NCI-H2171 (cell line): Measurements from ENCODE around the gene HOXB9.

ENCODE experiments used
- DNase-seq: peaks from one replicate; lab custom pipeline; 2025; lab: John Stamatoyannopoulos, UW

The HOXB9 gene

DNA sequence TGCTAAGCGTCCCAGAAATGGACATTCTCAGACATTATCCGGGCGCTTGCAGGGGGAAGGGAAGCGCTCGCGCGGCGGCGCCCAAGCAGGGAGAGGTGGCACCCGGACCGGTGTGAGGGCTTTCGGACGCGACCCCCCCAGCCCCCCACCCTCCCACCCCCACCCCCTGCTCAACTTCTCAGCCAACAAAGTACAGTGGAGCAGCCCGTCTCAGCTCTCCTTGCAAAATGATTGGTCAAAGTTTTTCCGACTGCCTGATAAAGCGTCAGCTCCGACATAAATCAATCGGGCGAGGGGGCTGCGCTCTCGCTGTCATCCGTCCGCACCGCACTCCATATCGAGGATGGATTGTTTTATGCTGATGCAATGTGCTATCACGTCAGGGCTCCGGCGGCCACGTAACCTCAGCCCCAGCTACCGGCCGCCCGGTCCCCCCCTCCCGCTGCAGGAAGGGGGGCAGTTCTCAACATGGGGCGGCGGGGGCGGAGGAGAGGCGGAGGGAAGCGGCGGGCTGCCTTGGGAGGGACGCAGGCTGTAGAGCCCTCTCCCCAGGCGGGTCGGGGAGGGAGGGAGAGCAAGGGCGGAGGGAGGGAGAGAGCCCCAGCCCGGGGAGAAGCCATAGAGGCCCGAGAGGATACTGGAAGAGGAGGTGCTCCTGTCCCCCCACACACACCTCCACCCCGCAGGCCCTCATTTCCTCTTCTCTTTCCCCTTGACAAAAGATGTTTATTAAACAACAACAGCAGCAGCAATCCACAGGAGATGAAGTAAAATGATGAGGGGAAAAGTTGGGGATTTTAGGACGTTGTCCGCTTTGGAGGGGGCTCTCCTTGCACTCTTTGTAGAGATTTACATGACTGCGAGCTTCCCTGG is at the start of gene HOXB9:
Gene HOXB9, minus strand, starts transcription at position 114 of the 873 bp plus-strand sequence. Its CDS starts 89 bp downstream, at position 25.
- DNase-seq: no peak

DNA sequence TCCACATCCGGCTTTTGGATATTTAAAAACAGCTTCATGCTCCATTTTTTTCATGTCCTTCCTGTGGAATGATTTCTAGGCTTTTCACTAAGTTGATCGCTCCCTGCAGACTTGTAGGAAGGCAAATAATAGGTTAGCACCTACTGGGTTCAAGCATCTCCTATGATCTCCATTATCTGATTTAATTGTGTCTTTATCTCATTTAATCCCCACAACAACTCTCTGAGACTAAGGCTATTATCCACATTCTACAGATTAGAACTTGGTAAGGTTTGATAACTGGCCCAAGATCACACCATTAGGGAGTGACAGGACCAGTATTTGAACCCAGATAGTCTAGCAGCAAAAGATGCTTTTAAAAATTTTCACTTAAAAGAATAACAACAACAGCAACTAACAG is 46.2 kb upstream of the HOXB9 start:
- no peak for DNase-seq

DNA sequence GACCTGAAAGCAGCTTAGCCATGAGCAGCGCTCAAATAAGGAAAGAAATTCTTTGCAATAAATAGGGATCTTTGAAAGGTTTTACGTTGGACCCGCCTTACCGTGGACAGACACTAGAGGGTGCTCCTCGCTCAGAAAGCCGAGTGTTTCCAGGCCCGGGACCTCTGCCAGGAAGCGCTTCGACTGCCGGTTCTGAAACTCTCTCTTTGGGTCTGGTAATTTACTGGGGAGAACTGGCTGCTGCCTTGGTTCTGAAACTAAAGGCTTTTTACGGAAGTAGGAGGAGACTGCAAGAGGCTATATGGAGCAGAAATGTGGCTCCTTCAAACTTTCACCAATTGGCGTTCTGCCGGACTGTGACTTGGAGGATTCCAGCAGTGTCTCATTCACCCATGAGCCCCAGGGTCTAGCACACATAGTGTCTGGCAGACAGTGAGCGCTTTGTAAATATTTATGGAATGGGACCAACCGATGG is 45.6 kb upstream of the HOXB9 start:
- DNase-seq: no peak

DNA sequence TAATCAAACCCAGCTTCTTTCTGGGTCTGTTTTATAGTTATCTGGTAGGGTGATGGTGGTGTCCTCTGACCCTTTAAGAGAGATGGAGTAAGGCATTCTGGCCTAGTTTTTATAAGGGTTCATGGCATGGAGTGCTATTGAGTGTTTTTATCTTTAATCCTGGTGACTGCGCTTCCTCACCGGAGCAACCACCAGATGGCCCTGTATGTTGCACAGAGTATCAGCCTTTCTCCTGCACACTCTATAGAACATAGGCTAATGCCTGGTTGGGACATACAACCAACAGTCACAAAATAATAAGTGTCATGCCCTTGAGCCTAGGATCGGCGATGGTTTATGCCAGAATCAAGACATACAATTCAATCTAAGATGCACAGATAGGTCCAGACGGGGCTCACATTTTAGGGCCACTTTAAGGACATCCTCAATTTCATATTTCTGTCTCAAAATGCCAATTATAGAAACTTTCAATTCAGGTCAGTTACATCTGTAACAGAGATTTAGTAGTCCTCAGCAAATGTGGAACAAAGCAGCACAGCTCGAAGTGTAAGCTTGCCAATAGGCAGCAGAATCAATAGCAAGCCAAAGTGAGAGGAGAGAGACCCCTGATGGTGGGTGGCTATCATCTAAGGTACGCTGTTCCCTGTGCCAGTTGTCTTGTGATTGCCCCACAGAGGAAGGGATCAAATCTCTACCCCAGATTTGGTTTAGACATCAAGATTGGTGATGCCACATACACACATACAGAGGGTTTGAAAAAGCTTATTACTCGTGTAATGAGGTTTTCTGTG is 37.2 kb upstream of the HOXB9 start:
- DNase-seq: no peak

DNA sequence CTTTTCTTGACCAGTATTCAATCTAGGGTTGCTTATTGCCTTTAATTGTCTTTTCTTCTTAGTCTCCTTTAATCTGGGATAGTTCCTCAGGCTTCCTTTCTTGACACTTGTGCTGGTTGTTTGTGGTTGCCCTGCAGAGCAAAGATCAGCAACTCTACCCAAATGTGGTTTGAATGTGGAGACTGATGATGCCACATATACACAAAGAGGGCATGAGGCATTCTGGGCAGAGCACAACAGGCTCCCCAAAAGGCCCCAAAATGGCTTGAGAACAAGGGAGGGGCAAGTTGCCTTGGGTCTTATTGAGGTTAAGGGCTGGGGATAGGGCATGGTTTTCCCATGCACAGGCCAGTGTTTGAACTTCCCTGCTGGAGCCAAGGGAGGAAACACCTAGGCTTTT is 29.8 kb upstream of the HOXB9 start:
- DNase-seq: no peak

DNA sequence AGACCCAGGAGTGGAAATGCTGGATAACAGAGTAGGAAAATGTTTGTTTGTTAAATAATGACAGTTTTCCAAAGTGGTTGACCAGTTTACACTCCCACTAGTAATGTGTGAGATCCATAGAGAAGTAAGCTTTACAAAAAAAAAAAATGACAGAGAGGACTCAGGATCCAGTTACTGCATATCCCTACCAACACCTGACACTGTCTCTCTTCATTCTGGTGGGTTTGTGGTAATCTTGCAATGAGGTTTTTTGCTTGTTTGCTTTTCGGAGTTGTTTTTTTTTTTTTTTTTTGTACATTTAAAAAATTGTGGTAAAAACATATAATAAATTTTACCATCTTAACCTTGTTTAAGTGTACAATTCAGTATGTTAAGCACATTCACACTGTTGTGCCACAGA is 23.6 kb upstream of the HOXB9 start:
- DNase-seq: no peak

DNA sequence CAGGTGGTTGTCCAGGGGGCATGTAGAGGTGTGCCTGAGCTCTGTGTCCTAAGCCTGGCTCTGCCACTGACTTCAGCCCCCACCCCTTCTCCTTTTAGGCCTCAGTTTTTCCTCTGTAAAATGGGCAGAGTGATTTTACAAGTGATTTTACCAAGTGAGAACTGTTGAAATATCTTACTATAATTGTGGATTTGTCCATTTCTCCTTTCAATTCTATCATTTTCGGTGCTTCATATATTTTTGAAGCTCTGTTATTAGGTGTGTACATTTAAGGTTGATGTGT is 21.7 kb upstream of the HOXB9 start:
- DNase-seq: no peak

DNA sequence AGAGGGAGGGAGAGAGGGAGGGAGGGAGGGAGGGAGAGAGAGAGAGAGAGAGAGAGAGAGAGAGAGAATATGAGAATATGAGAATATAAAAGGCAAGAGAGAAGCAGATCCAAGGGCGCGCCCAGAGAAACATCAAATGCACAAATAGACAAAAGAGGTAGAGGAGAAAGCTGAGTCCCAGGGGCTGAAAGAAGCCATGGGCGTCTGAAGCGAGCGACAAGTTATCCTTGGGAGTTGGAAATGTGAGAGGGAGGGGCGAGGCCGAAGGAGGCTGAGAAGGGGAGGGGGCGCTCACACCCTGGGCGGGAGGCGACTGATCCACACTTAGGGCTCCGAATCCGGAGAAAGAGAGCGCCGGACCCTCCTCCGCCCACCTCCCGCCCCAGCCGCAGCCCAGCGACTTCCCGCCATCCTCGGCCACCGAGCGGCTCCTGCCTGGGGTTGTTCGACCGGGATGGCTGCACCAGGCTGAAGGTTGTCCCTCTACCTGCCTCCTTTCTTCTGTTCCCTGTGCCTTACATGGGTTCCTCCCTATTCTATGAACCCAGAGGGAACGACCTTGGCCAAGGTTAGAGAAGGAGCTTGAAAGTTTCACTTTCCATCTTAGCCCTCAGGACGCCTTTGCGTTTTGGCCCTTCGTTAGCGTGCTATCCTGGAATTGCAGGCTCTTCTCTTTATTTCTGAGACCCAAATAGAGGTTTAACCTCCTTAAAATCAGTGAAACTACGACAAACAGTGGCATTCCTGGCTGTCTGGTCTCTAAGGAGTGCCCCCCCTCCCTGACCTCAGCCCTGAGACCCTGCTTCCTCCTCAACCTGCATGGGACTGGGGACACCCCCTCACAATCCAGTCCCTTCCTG is 21.2 kb upstream of the HOXB9 start:
- no peak for DNase-seq

DNA sequence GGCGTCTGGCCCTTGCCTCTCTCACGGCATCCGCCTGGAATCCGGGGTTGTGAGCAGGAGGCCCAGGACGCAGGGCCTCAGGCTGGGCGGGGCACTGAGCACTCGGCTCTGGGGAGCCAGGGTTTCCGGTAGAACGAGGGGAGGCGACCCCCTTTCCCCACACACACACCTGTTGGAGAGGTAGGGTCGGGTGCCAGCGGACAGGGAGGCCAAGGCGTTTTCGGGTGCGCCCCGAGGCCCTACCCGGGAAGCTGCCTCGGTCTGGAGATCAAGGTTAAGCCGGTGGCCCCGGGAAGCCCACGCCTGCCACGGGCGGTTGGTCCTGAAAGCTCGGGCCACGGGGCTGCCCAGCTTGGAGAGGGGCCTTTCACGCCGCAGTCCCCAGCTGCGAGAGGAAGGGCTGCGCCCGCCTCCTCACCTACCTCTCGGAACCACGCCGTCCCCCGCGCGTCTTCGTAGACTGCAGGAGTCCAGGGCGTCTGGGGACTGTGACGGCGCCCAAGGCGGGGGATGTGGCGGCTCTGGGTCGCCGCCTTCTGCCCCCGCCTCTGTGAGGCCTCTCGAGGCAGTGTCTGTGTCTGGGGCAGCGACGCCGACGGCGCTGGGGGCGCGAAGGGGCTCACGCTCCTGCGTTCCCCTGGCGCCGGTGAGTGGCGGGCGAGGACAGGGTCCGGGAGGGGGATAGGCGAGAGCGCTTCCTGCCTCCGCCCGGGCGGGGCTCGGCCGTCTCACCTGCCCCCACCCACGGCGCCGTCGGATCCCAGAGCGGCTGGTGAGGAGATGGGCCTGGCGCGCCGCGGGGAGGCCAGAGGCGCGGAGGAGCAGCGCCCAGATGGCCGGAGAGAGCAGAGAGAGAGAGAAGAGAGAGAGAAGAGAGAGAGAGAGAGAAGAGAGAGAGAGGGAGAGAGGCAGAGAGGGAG is 20.3 kb upstream of the HOXB9 start:
- no peak for DNase-seq

DNA sequence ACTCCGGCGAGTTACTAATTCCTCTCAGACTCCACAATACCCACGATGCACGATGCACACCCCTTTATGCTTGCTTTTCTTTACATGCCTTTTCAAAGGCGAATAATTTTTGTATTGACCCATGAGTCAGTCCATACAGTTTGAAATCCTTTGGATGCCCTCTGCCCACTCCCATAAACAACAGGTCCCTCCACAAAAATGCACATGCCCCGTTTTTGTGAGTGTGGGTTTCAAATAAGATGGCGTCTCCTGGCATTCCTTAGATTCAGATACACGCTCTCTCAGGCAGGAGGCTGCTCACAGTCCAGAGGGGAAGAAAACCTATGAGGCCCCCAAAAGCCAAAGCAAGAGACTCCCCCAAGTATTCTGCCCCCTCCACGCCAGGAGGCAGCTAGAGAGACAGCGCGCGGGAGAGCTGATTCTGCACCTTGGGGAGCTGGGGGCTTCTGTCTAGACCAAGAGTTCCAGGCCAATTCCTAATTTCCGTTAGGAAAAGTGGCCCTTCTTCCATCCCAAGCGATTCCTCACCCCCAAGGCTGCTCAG is 19.6 kb upstream of the HOXB9 start:
- no peak for DNase-seq

DNA sequence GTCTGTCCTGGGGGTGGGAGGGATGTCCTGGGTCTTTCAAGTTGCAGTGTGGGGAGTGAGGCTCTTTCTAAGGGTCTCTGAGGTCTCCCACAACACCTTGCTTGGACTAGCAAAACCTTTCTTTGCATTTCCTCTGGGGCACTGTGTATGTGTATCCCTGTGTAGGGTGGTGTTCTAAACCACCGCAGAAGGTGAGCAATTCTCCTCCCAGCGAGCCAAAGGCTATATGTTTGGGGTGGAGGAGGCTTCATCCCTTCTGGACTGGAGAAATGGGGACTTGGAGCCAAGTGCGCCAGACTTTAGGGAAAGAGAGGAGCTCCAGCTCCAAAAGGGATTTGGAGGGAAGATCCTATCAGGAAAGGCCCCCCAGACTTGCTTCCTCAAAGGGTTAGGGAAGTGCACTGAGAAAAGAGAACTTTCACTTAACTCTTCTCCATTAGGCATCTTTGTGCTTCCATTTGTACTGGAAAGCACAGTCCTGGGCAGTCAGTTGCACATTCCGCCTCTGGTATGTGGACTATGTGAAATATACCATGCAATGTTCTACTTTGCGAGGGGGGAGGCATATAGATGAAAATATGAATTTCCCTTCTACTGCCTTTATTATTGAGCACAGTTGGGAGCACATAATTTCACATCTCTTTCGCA is 18.9 kb upstream of the HOXB9 start:
- DNase-seq: no peak

DNA sequence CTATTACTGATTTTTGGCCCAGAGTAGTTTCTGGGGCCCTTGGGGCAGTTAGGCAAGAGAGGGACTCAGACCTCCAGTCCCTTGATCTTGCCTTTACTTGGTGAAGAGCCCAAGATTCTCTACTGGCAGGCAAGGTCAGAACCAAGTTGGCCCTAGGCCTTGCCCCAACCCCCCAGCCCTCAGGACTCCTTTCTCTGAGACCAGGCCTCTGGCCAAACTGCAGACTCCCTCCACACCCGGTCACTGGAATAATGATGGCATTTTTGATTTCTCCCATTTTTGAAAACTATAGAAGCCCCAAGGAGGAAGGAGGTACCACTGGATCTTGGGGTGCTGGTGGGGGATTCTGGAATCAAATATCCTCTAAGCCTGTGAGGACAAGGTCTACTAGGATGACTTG is 18.0 kb upstream of the HOXB9 start:
- DNase-seq: no peak

DNA sequence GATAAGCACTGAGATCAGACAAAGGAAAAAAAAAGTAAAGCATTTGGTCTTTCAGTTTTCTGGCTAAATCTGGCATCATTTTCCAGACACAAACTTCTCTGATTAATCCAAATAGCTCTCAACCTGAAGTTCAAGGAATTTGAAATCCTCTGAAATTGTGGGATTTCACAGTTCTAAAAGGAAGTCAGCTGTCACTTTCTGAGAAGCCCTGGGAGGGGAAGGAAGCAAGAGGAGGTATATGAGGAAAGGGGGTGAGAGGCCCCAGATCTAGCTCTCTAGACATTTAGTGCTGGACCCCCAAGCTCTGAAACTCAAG is 17.5 kb upstream of the HOXB9 start:
- no peak for DNase-seq

DNA sequence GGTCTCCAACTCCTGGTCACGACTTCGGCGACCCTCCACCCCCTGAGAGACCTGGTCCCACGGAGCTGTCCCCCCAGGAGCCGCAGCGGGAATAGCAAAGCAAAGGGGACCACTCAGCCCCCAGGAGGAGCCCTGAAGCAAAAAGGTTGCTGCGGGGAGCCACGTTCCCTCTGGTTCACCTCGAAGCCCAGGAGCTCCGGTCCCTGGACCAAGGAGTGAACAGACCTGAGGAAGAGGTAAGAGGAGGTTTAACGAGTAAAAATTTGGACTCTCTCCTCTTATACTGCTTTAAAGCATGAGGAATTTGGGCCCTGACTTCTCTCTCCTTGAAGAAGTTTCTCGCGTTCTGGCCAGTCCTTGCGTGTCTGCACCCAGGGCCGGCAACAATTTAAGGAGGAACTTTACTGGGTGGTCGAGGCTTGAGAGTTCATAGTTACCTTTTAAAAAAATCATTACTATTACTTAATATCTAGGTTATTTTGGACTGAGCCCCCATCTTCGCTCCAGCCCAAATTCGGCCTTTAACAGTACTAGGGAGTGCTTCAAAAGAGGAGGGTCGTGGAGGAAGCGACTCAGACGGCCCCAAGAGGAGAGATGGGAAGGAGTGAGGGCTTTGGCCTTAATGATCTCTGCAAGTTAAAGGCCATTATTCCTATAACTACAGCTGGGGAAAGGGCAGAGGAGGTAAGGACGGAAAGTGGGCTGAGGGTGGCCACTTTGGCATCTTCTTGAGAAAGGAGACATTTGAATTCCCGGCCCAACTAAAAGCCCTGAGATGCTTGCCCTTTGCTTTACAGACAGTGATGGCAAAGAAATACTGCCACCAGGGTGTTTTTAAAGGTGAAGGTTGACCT is 16.9 kb upstream of the HOXB9 start:
- no peak for DNase-seq

DNA sequence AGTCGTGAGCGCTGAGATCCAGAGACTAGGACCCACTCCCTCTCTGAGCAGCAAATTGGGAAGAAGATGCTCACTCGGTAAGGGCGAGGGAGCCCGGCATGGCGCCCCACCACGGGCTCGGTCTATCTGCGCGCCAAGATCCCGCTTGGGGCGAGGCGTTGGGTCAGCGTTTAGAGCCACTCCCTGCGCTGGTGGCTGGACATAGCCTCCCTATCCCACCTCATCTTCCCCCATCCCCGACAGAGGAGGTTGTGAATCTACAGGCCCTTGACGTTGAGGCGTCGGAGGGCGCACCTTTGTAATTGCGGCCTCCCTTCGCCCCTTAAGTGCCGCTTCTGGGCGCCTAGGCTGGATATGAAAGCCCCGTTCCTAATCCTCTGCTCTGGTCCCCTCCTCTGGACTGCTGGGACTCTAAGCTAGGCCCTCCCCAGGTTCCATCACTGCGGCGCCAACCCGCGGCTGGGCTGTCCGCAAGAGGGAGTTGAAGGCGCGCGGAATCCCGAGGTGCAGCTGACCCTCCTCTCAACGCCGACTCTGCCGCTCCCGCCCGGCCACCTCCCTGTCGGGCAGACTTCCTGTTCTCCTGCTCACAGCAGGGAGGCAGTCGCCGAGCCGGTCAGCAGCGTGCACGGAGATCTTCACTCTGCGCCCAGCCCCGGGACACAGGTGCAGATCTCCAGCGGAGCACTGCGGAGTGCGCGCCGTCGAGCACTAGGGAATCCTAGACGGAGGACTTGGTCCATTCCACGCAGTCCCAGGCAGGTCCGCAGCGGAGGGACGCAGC is 16.1 kb upstream of the HOXB9 start:
- no peak for DNase-seq

DNA sequence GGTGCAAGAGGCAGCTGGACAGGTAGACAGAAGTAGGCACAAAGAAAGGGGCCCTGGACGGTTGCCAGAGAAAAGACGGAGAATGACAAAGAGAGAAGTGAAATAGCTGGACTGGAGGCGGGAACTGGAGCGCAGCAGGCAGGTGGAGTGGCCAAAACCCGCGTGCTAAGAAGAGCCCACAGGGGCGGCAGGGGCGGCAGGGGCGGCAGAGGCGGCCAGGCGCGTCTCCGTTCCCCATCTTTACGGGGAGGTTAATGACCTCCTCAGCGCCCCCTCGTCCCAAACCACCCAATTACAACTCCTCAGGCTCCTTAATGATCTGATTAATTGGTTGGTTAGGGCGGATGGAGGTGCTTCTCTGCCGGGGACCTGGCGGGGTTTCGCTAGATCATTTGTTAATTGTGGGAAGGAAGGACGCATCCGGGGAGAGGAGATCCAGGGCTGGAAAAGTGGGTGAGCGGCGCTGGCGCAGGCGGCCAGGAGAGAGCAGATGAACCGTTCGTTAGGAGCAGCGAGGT is 15.4 kb upstream of the HOXB9 start:
- DNase-seq: no peak

DNA sequence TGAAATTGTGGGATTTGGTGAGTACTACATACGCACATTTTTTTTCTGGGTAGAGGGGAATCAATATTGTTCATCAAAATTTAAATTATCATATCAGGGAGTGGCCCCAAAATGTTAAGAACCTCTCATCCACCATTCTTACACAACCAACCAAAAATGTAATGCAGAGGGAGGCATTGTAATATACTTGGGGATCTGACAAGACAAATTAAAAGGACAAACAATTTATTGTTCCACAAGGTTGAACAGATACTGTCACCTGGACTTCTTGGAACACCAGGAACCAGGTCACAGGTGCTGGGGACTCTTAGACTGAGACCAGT is 14.7 kb upstream of the HOXB9 start:
- DNase-seq: no peak

DNA sequence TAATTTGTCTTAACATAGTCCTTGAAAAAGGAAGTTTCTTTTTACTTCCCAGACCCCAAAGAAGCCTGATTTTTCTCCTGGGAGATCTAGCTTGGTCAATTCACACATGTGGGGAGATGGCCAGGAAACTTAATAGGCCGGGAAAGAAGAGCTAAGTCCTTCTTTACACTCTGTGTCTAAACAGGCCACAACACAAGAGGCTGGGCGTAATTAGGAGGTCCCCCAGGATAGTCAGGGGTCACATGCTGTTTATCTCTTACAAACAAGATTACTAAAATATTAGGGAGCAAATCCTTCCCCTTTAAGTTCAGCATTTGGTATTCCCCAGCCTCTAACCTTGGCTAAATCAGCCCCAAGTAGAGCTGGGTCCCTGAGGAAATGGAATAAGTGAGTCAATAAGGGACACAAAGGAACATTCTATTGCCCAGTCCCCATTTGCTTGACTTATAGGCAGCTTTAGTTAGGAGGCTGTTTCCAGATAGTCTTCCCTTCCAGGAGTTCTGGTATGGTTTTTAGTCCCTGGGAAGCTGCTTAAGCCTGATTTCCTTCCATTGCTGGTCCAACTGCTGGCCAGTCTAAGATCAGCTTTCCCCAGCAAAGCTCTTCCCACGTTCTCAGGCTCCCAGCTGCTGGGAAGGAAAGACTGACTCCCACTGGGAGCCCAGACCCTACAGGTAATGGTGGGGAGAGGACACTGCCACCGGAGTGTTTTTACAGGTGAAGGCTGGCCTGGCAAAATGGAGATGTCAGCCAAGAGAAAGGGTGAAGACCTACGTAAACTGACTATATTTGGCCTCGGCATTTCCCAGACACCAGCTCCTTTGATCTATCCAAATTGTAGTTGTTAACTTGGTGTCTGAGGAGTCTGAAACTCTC is 14.1 kb upstream of the HOXB9 start:
- no peak for DNase-seq
